Liver (tissue), 9 donors: ENCODE results near the gene MAPKBP1. TPM values are rescaled to one million over a fixed set of nuclear protein-coding genes. Genes with fewer than 3 reads are reported as not detected.

Source experiments
- DNase-seq: peaks from one replicate; pipeline ENCODE4 v3.0.0-alpha.2; 2017; ENCODE audit warnings: low spot score
- H3K27ac ChIP-seq, 2 donors: one replicate each; pipeline ENCODE4 v1.7.0; 2013; ENCODE audit warnings: inconsistent platforms in 2 of 2, low read length in 2 of 2, control low read depth in 1 of 2, low read depth in 1 of 2, mild to moderate bottlenecking in 1 of 2
- H3K27me3 ChIP-seq, 4 donors: one replicate each; pipeline versions ENCODE4 v1.6.1 to v1.7.0; 2013; ENCODE audit warnings: low read length in 3 of 4, inconsistent platforms in 1 of 4, mild to moderate bottlenecking in 1 of 4, moderate library complexity in 1 of 4; ENCODE audit not compliant: control insufficient read depth in 4 of 4, insufficient read depth in 4 of 4
- H3K36me3 ChIP-seq, 4 donors: one replicate each; pipeline versions ENCODE4 v1.6.1 to v1.7.0; 2013; ENCODE audit warnings: low read length in 3 of 4, mild to moderate bottlenecking in 3 of 4, low read depth in 1 of 4, moderate library complexity in 1 of 4; ENCODE audit not compliant: control insufficient read depth in 4 of 4, insufficient read depth in 3 of 4
- H3K4me1 ChIP-seq, 4 donors: one replicate each; pipeline versions ENCODE4 v1.6.1 to v1.7.0; 2013; ENCODE audit warnings: low read length in 3 of 4, mild to moderate bottlenecking in 3 of 4, moderate library complexity in 1 of 4; ENCODE audit not compliant: control insufficient read depth in 4 of 4, insufficient read depth in 4 of 4
- H3K4me3 ChIP-seq, 3 donors: one replicate each; pipeline versions ENCODE4 v1.6.1 to v1.7.0; 2013; ENCODE audit warnings: low read length in 3 of 3, control low read depth in 1 of 3, low read depth in 1 of 3, mild to moderate bottlenecking in 1 of 3
- H3K9ac ChIP-seq, 2 donors: one replicate each; pipeline ENCODE4 v1.7.0; 2013; ENCODE audit warnings: low read length in 2 of 2, mild to moderate bottlenecking in 2 of 2, moderate library complexity in 2 of 2, control low read depth in 1 of 2, low read depth in 1 of 2
- H3K9me3 ChIP-seq, 4 donors: one replicate each; pipeline versions ENCODE4 v1.6.1 to v1.7.0; 2013; ENCODE audit warnings: low read length in 3 of 4; ENCODE audit not compliant: control insufficient read depth in 4 of 4
- EGR1 ChIP-seq, 2 donors: IDR thresholded peaks; 2 replicates each; pipeline ENCODE4 v1.6.1; 2016 to 2018; ENCODE audit warnings: antibody characterized with exemption in 2 of 2, low read depth in 2 of 2
- FOXA1 ChIP-seq: IDR thresholded peaks from 2 replicates; pipeline ENCODE4 v1.6.1; 2016; ENCODE audit warnings: antibody characterized with exemption
- FOXA2 ChIP-seq: IDR thresholded peaks from 2 replicates; pipeline ENCODE4 v1.6.1; 2016; ENCODE audit warnings: antibody characterized with exemption
- GABPA ChIP-seq, 2 donors: IDR thresholded peaks in 1 of 2; conservative IDR thresholded peaks in 1 of 2; 2 replicates each; pipeline ENCODE4 v1.6.1; 2016; ENCODE audit warnings: antibody characterized with exemption in 2 of 2, mild to moderate bottlenecking in 1 of 2, moderate library complexity in 1 of 2
- HNF4A ChIP-seq, 2 donors: conservative IDR thresholded peaks; 2 replicates each; pipeline ENCODE4 v1.6.1; 2016; ENCODE audit warnings: antibody characterized with exemption in 2 of 2, mild to moderate bottlenecking in 2 of 2
- HNF4G ChIP-seq: IDR thresholded peaks from 2 replicates; pipeline ENCODE4 v1.6.1; 2016; ENCODE audit warnings: antibody characterized with exemption
- JUND ChIP-seq, 2 donors: IDR thresholded peaks; 2 replicates each; pipeline ENCODE4 v1.6.1; 2016; ENCODE audit warnings: antibody characterized with exemption in 2 of 2
- NR2F2 ChIP-seq: IDR thresholded peaks from 2 replicates; pipeline ENCODE4 v1.6.1; 2016; ENCODE audit warnings: antibody characterized with exemption
- RXRA ChIP-seq, 2 donors: IDR thresholded peaks; 2 replicates each; pipeline ENCODE4 v1.6.1; 2017 to 2018; ENCODE audit warnings: antibody characterized with exemption in 2 of 2, mild to moderate bottlenecking in 1 of 2
- SP1 ChIP-seq: IDR thresholded peaks from 2 replicates; pipeline ENCODE4 v1.6.1; 2018; ENCODE audit warnings: antibody characterized with exemption, mild to moderate bottlenecking
- TAF1 ChIP-seq: conservative IDR thresholded peaks from 2 replicates; pipeline ENCODE4 v1.6.1; 2016; ENCODE audit warnings: antibody characterized with exemption, mild to moderate bottlenecking
- YY1 ChIP-seq: IDR thresholded peaks from 2 replicates; pipeline ENCODE4 v1.6.1; 2016; ENCODE audit warnings: antibody characterized with exemption, mild to moderate bottlenecking
- WGBS: extraction: QIAGEN DNeasy Blood & Tissue Kit; methylation state at CpG from one replicate; pipeline ENCODE4 v1.1.7; 2013; 5-methylcytosine and 5-hydroxymethylcytosine counted together
- polyA plus RNA-seq, 2 donors: library from polyadenylated mRNA; stranded (reverse) in 1 of 2; unstranded in 1 of 2; fragments of 200-250 nt in 1 of 2; fragments of >200 nt in 1 of 2; fragmentation: Nextera tagmentation in 1 of 2; extraction: Ambion mirVana in 1 of 2; gene quantifications; one replicate each; pipeline versions ENCODE4 v1.2.1 to v1.2.3, GENCODE V29; 2013 to 2015
- total RNA-seq, 2 donors: library from RNA; depleted of rRNA; stranded (reverse); fragments of >200 nt; gene quantifications; one replicate each; pipeline ENCODE4 v1.2.3, GENCODE V29; 2014
- TF ChIP-seq, protein P1 (sequence below): IDR thresholded peaks from 2 replicates; pipeline ENCODE4 v1.6.1; 2016; ENCODE audit warnings: antibody characterized with exemption
- TF ChIP-seq, protein P2 (sequence below): IDR thresholded peaks from 2 replicates; pipeline ENCODE4 v1.6.1; 2016; ENCODE audit warnings: antibody characterized with exemption
- TF ChIP-seq, protein P3 (sequence below): IDR thresholded peaks from 2 replicates; pipeline ENCODE4 v1.6.1; 2016; ENCODE audit warnings: antibody characterized with exemption, mild to moderate bottlenecking
- TF ChIP-seq, protein P4 (sequence below): fragments of 150-350 bp; IDR thresholded peaks from 2 replicates; pipeline ENCODE4 v1.5.1; 2017; ENCODE audit warnings: improper control_type of control experiment, low read depth, low read length; ENCODE audit not compliant: missing input control
- TF ChIP-seq, protein P5 (sequence below): IDR thresholded peaks from 2 replicates; pipeline ENCODE4 v1.6.1; 2016; ENCODE audit warnings: antibody characterized with exemption
- donor health status: healthy.
- donor health status: healthy.
- donor health status: healthy.
- donor health status: healthy.
- donor health status: healthy.

The MAPKBP1 gene
- total and polyA plus RNA-seq, 4 donors: 0.89 to 10.3 (median 2.7) TPM

DNA sequence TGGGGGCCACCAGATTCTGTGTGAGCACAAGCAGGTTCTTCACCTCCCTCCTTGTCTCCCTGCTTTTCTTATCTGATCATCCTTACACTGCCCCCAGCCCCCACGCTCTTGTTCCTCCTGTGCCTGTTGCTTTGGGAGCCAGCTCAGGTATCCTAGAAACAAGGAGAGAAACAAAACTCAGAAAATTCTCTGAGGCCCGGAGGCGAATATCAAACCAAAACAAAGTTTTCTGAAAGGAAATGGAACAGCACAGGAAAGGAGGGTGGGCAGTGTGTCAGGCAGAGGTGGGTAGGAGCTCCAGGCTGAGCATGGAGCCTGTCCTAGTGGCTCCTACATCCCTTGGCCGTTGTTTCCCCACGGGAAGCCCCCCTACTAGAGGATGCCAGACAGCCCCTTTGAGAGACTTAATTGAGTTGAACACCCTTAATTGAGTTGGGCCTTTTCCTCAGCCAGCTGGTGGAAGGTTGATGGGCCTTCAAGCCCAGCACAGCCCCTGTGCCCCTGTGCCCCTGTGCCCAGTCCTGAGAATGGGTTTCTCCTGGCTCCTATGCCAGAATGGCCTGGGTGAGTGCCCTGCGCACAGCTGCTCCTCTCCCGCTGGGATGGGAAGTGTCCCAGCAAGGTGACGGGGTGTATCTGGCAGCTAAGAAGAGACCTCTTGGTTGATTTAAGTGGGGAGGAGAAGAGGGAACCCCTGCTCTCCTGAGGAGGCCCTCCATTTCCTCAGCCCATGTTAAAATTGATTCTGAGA is 30.8 kb downstream of the MAPKBP1 start:
- WGBS: 84% methylated on average over 8 of the region's 8 CpGs
- Histone ChIP-seq H3K4me3 (no peak overlapping the region), H3K27me3 (no peaks in the 10 kb centered on the region), H3K9ac (no peak overlapping the region), H3K36me3 (peaks cover 0 to 3% (median 0%) of the 10 kb centered on the region in 4 donors), H3K27ac (no peak overlapping the region), H3K4me1 (no peaks in the 10 kb centered on the region), H3K9me3 (no peaks in the 10 kb centered on the region)
- TF ChIP-seq NR2F2: no peak
- TF ChIP-seq YY1: no peak
- TF ChIP-seq JUND (IDR thresholded peaks at IDR 0.05): no peak
- TF ChIP-seq, protein P1, sequence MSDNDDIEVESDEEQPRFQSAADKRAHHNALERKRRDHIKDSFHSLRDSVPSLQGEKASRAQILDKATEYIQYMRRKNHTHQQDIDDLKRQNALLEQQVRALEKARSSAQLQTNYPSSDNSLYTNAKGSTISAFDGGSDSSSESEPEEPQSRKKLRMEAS: no peak
- TF ChIP-seq SP1: no peak
- no peak for TF ChIP-seq FOXA1
- TF ChIP-seq HNF4A (conservative IDR thresholded peaks at IDR 0.05): no peak
- TF ChIP-seq, protein P2, sequence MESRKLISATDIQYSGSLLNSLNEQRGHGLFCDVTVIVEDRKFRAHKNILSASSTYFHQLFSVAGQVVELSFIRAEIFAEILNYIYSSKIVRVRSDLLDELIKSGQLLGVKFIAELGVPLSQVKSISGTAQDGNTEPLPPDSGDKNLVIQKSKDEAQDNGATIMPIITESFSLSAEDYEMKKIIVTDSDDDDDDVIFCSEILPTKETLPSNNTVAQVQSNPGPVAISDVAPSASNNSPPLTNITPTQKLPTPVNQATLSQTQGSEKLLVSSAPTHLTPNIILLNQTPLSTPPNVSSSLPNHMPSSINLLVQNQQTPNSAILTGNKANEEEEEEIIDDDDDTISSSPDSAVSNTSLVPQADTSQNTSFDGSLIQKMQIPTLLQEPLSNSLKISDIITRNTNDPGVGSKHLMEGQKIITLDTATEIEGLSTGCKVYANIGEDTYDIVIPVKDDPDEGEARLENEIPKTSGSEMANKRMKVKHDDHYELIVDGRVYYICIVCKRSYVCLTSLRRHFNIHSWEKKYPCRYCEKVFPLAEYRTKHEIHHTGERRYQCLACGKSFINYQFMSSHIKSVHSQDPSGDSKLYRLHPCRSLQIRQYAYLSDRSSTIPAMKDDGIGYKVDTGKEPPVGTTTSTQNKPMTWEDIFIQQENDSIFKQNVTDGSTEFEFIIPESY: no peak
- TF ChIP-seq, protein P3, sequence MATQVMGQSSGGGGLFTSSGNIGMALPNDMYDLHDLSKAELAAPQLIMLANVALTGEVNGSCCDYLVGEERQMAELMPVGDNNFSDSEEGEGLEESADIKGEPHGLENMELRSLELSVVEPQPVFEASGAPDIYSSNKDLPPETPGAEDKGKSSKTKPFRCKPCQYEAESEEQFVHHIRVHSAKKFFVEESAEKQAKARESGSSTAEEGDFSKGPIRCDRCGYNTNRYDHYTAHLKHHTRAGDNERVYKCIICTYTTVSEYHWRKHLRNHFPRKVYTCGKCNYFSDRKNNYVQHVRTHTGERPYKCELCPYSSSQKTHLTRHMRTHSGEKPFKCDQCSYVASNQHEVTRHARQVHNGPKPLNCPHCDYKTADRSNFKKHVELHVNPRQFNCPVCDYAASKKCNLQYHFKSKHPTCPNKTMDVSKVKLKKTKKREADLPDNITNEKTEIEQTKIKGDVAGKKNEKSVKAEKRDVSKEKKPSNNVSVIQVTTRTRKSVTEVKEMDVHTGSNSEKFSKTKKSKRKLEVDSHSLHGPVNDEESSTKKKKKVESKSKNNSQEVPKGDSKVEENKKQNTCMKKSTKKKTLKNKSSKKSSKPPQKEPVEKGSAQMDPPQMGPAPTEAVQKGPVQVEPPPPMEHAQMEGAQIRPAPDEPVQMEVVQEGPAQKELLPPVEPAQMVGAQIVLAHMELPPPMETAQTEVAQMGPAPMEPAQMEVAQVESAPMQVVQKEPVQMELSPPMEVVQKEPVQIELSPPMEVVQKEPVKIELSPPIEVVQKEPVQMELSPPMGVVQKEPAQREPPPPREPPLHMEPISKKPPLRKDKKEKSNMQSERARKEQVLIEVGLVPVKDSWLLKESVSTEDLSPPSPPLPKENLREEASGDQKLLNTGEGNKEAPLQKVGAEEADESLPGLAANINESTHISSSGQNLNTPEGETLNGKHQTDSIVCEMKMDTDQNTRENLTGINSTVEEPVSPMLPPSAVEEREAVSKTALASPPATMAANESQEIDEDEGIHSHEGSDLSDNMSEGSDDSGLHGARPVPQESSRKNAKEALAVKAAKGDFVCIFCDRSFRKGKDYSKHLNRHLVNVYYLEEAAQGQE: no peak
- TF ChIP-seq EGR1 (IDR thresholded peaks at IDR 0.05; ENCODE audit: low read depth in 2 of 2): no peak
- TF ChIP-seq, protein P4, sequence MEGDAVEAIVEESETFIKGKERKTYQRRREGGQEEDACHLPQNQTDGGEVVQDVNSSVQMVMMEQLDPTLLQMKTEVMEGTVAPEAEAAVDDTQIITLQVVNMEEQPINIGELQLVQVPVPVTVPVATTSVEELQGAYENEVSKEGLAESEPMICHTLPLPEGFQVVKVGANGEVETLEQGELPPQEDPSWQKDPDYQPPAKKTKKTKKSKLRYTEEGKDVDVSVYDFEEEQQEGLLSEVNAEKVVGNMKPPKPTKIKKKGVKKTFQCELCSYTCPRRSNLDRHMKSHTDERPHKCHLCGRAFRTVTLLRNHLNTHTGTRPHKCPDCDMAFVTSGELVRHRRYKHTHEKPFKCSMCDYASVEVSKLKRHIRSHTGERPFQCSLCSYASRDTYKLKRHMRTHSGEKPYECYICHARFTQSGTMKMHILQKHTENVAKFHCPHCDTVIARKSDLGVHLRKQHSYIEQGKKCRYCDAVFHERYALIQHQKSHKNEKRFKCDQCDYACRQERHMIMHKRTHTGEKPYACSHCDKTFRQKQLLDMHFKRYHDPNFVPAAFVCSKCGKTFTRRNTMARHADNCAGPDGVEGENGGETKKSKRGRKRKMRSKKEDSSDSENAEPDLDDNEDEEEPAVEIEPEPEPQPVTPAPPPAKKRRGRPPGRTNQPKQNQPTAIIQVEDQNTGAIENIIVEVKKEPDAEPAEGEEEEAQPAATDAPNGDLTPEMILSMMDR: no peak
- TF ChIP-seq TAF1: no peak
- TF ChIP-seq HNF4G: no peak
- TF ChIP-seq, protein P5, sequence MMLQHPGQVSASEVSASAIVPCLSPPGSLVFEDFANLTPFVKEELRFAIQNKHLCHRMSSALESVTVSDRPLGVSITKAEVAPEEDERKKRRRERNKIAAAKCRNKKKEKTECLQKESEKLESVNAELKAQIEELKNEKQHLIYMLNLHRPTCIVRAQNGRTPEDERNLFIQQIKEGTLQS: no peak
- no peak for TF ChIP-seq FOXA2
- no peak for TF ChIP-seq RXRA (IDR thresholded peaks at IDR 0.05)
- no peak for TF ChIP-seq GABPA (IDR thresholded peaks at IDR 0.05 in 1 of 2, conservative IDR thresholded peaks at IDR 0.05 in 1 of 2)
- no peak for DNase-seq
